ENCODE results near the gene TULP4.

The TULP4 gene

GRCh38 chr6:158312165-158312564 lies at the start of gene TULP4:
TSS of gene TULP4 (plus strand) at chr6:158312465. CDS start at chr6:158314017, 1,552 bp downstream.
- no peak for ATAC-seq
- no peak for TF ChIP-seq CSRNP3 (CRISPR knock-in tag; IDR thresholded peaks at IDR 0.05)
- no peak for TF ChIP-seq ARNTL (CRISPR knock-in tag; IDR thresholded peaks at IDR 0.05; ENCODE audit: borderline replicate concordance, low read depth)
- TF ChIP-seq TSHZ2 (CRISPR knock-in tag; IDR thresholded peaks at IDR 0.05), result no peak
- TF ChIP-seq ZNF70 (CRISPR knock-in tag; IDR thresholded peaks at IDR 0.05), result no peak
- TF ChIP-seq BACH2 (CRISPR knock-in tag; IDR thresholded peaks at IDR 0.05; ENCODE audit: borderline replicate concordance), result no peak
- no peak for TF ChIP-seq TOX (CRISPR knock-in tag; IDR thresholded peaks at IDR 0.05; ENCODE audit: borderline replicate concordance)
- no peak for TF ChIP-seq OSR1 (CRISPR knock-in tag; IDR thresholded peaks at IDR 0.05)
- TF ChIP-seq SNAI2 (CRISPR knock-in tag; IDR thresholded peaks at IDR 0.05), result no peak
- TF ChIP-seq PATZ1 (CRISPR knock-in tag; IDR thresholded peaks at IDR 0.05; ENCODE audit: borderline replicate concordance), result no peak
- TF ChIP-seq ZC3H10 (CRISPR knock-in tag; IDR thresholded peaks at IDR 0.05), result no peak
- no peak for TF ChIP-seq ZNF8 (CRISPR knock-in tag; IDR thresholded peaks at IDR 0.05)
- no peak for TF ChIP-seq CREB5 (CRISPR knock-in tag; IDR thresholded peaks at IDR 0.05; ENCODE audit: low read depth)
- no peak for TF ChIP-seq ZNF565 (CRISPR knock-in tag; conservative IDR thresholded peaks at IDR 0.05; ENCODE audit: low read depth)
- TF ChIP-seq ESRRG (CRISPR knock-in tag; IDR thresholded peaks at IDR 0.05), result no peak
- no peak for TF ChIP-seq GLIS3 (CRISPR knock-in tag; IDR thresholded peaks at IDR 0.05)
- no peak for TF ChIP-seq RARB (CRISPR knock-in tag; IDR thresholded peaks at IDR 0.05)
- no peak for TF ChIP-seq PPARA (CRISPR knock-in tag; IDR thresholded peaks at IDR 0.05; ENCODE audit: borderline replicate concordance)
- no peak for TF ChIP-seq CSDC2 (CRISPR knock-in tag; IDR thresholded peaks at IDR 0.05)
- TF ChIP-seq TCF4 (CRISPR knock-in tag; IDR thresholded peaks at IDR 0.05; ENCODE audit: borderline replicate concordance), result no peak
- no peak for TF ChIP-seq POU6F1 (CRISPR knock-in tag; IDR thresholded peaks at IDR 0.05; ENCODE audit: borderline replicate concordance, low read depth)

- no peak for ATAC-seq
- TF ChIP-seq PPARA (CRISPR knock-in tag; IDR thresholded peaks at IDR 0.05; ENCODE audit: borderline replicate concordance), result no peak
- TF ChIP-seq RARB (CRISPR knock-in tag; IDR thresholded peaks at IDR 0.05), result no peak
Observed at GRCh38 chr6:158262755-158263154, 49.5 kb upstream of the TULP4 start.

- ATAC-seq, result no peak
- TF ChIP-seq RARB (CRISPR knock-in tag; IDR thresholded peaks at IDR 0.05), result no peak
- no peak for TF ChIP-seq POU6F1 (CRISPR knock-in tag; IDR thresholded peaks at IDR 0.05; ENCODE audit: borderline replicate concordance, low read depth)
- no peak for TF ChIP-seq ZC3H10 (CRISPR knock-in tag; IDR thresholded peaks at IDR 0.05)
- no peak for TF ChIP-seq BACH2 (CRISPR knock-in tag; IDR thresholded peaks at IDR 0.05; ENCODE audit: borderline replicate concordance)
- TF ChIP-seq CSRNP3 (CRISPR knock-in tag; IDR thresholded peaks at IDR 0.05), result no peak
- TF ChIP-seq ZNF8 (CRISPR knock-in tag; IDR thresholded peaks at IDR 0.05), result no peak
Observed at GRCh38 chr6:158264180-158264579, 48.1 kb upstream of the TULP4 start.

Measured in SK-N-SH treated with all-trans-retinoic acid at 6 μM for 48 hours (cell line).